Superior temporal gyrus (tissue), 1 donor: Measurements from ENCODE around the gene DEFB123.

ENCODE experiments used
- DNase-seq: peaks from one replicate; pipeline ENCODE4 v3.0.0-alpha.2; 2016; ENCODE audit errors: extremely low spot score

Gene DEFB123

DNA sequence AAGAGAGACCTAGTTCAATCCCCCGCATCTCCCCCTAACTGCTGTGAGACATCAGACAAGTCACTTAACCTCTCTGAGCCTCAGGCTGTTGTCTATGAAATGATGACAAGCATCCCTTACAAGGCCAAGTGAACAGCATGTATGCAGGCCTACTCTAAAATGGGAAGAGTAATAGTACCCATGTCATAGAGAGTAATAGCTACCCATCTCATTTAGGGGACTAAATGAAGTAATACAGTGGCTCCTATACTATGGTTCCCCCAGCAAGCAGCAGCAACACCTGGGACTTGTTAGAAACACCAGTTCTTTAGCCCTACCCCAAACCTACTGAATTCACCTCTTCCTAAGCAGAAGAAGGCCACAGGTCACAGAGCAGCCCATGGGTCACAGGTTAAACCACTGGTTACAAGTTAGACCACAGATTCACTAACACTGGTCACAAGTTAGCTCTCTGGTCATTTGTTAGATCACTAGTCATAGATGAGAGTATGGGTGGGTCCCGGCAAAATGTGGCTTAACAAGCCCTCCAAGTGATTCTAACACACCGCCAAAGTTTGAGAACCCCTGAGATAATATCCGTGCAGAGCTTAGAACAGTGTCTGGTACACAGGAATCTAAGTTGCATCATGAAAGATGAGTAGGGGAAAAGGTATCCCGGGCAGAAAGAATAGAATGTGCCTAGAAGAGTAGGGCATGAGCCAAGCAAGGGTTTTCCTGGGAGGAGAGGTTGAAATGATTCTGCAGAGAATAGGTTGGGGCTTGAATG is 33.1 kb downstream of the DEFB123 start:
- DNase-seq, result no peak

DNA sequence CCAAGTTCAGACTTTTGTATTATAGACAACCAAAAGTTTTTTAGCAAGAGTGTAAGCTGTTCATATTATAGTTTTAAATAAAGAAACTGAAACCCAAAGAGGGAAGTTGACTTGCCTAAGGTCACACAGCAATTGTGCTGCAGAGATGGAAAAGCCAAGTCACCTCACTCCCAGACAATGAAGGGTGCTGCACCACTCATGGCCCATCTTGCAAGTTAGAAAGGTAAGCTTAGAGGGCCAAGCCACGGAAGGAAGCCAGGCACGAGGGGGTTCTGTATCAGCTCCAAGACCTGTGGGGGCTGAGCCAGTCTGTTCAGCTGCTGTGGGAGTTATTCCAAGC is 33.6 kb downstream of the DEFB123 start:
- no peak for DNase-seq

DNA sequence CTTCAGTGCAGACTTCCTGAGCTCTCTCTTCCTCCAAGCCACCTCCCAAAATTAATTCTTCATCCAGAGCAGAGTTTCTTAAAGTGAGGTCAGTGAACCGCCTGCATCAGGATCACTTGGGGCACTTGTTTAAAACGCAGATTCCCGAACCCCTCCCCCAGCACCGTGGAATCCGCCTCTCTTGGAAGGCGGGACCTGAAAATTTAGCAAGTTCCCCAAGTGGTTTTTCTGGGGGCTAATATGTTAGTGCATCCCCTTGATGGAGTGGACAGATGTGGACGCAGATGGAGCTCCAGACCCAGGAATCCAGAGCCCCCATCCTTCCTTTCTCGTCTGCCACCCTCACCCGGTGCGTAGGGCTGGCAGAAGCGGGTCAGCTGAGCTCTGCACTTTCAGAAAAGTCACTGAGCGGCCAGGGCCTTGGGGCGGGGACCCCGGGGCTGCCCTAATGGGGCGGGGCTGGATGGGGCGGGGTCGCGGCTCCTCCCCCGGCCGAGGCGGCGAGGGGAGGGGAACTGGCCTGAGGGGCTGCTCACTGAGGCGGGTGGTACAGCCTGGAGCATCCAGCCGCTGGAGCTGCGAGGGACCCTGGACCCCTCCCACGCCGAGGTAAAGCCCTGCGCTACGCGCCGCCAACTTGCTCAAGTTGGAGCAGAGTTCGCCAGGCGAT is 34.5 kb downstream of the DEFB123 start, which contains the start of the genes DEFB124 and REM1:
TSS of gene DEFB124 (minus strand) at position 370 of the 670 bp plus-strand sequence. CDS start 2,114 bp downstream, outside the sequence.
TSS of gene REM1 (plus strand) at position 531 of the 670 bp plus-strand sequence. CDS start 1,158 bp downstream, outside the sequence.
- no peak for DNase-seq

DNA sequence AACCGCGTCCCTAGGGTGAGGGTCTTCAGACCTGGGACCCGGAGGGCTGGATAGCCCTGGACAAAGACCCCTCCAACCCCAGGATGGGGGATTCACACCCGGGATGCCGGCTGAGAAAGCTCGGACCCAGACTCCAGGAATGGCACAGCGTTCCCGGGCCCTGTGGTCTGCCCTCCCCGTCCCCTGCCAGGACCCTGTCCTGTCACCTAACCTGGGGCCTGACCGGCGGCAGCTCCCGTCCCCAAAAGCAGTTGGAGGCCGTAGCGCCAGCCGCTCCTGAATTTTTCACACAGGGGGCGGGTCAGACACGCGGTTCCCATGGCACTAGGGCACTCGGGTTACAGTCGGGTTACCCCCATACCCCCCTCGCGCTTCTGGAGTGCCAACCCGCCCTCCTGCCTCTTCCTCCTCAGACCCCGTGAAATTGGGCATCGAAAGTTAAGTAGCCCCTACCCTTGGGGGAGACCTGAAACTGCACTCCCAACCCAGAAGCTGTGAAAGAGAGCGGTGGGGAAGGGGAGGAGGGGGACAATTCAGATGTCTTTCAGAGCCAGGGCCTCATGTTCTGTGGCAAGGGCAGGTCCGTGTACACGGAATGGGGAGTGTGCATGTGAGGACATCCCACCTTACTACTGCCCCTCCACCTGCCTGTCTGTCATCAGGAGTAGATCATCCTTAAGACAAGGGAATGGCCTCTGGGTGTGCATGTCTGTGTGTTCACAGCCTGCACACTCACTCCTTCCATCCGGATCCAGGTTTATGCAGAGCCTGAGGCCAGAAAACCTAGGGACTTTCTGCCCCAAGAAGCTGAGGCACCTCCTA is 35.3 kb downstream of the DEFB123 start:
- no peak for DNase-seq

GRCh38 chr20:31476294-31476585 is 35.8 kb downstream of the DEFB123 start:
- DNase-seq, result no peak

DNA sequence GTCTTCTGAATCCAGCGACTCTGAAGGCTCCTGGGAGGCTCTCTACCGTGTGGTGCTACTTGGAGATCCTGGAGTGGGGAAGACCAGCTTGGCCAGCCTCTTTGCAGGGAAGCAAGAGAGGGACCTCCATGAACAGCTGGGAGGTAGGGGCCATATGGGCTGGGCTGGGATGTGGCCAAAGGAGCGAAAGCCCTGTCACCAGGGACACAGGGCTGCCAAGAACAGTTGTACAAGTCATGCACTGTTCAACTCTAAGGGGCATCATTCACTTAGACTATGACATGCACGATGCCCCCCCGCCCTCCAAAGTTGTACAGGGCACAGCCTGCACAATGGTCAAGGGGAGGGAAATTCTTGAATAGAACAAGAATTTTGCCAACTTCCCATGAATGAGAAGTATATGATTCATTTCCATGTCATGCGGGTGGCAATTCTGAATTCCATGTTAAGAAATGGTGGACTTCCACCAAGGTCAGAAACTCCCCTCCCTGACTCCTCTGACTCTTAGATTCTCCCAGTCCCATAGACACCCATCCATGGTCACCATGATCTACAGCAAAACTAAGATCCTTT is 36.3 kb downstream of the DEFB123 start:
- DNase-seq, result no peak

GRCh38 chr20:31484001-31484400 is 43.6 kb downstream of the DEFB123 start:
- DNase-seq, result no peak

DNA sequence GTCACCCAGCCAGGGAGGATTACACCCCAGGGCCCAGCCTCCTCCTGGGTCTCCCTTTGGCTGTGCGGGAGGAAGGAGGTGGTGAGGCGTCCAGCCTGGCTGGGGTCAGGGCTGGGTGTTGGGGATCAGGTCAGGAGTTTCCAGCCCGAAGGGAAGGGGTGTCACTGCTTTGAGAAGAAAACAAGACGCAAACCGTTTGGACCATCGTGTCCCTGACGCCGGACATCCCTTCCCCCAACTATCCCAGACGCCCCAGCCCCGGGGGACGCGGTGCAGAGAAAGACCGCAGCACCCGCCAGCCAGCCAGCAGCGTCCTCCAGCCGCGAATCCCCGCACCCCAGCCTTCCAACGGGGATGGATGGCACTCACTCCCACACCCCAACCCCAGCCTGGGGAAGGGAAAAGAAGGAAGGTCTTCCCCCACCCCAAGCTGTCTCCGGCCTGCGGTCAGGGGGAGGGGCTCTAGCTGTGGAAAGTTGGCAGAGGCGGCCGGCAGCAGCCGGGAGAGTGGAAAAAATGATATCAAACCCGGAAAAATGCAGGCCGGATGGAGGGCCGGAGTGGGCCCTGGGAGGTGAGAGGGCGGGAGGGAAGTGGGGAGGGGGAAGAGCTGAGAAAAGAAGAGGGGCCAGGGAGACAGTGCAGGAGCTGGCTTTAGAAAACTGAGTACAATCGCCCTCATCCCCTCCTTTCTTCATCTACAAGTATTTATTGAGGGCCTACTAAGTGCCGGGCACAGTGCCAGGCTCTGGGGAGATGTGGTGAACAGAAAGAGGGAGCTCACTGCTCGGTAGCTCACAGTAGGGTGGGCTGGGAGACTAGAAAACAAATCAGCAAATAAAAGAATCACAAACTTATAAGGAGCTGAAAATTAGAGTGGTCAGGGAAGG is 45.3 kb downstream of the DEFB123 start:
- DNase-seq, result no peak

DNA sequence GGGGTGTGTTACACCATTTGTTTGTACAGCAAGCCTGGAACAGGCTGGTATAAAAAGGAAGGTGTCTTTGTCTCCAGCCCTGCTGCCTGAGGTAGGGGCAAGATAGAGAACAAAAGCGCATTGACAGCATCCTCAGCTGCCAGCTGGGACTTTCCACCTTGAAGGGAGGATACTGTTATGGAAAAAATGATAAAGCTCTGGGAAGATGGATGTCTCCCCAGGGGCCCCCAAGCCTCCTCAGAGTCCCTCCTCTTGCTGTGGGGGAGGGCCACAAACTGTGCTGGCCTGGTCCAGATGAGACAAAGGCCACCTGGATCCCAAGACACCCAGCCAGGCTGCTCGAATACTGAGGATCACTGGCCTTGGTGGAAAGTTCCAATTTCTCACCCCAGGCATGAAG is 47.7 kb downstream of the DEFB123 start:
- DNase-seq, result no peak

- DNase-seq, result no peak
Observed at GRCh38 chr20:31489152-31489551, 48.7 kb downstream of the DEFB123 start.

- DNase-seq, result no peak
Observed at GRCh38 chr20:31490752-31491151, 50.3 kb downstream of the DEFB123 start.

- no peak for DNase-seq
Observed at GRCh38 chr20:31494131-31494530, 53.7 kb downstream of the DEFB123 start.

DNA sequence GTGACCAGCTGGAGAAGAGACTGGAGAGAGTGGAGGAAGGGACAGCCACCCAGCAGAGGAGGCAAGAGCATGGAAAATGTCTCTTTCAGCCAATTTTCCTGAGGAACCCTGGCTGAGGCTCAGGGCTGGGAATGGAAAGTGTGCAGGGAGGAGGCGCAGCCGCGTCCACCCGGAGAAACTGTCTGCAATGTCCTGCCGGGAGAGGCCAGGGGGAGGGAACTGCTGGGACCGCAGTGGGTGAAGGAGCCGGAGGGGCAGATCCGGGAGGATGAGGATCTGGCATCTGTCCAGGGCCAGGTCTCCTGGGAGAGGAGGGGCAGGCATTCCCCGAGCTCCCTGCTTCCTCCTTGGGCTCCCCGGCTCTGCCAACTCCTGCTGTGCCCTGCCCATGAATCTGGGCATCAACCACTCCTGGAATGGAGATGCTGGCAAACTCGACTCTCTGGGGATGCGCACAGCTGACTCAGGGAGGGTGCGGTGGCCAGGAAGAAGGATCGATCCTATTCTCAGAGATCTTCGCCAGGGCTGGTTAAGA is 56.4 kb downstream of the DEFB123 start:
- no peak for DNase-seq

- no peak for DNase-seq
Observed at GRCh38 chr20:31497838-31498540, 57.6 kb downstream of the DEFB123 start.
